DND-41 (cell line): ENCODE data around the gene RHCE.
"Not testable (repeated sequence)": the region's sequence is repeated elsewhere in the genome, so short reads cannot be mapped to it uniquely, and the experiment has no call there.

Source experiments
- ATAC-seq: fragments of 200-7000 bp; cut with Tn5 transposase; 3 replicates; pipeline ENCODE4 v1.9.1; 2021; ENCODE audit warnings: low read depth; ENCODE audit not compliant: insufficient read depth
- DNase-seq: peaks from one replicate; pipeline ENCODE4 v3.0.0-alpha.2; 2020
- H2AFZ ChIP-seq: 2 replicates; pipeline ENCODE4 v1.6.0; 2012; ENCODE audit warnings: low read depth, low read length
- H3K27ac ChIP-seq: 2 replicates; pipeline ENCODE4 v1.5.1; 2012; ENCODE audit warnings: low read length, inconsistent platforms
- H3K27me3 ChIP-seq: fragments of 200-600 bp; sonication (generic); 2 replicates; pipeline ENCODE4 v1.6.0; 2012; ENCODE audit warnings: low read length, mild to moderate bottlenecking, inconsistent platforms; ENCODE audit not compliant: insufficient read depth, poor library complexity
- H3K36me3 ChIP-seq: 2 replicates; pipeline ENCODE4 v1.5.1; 2012; ENCODE audit warnings: low read length, inconsistent platforms; ENCODE audit not compliant: insufficient read depth
- H3K4me1 ChIP-seq: 2 replicates; pipeline ENCODE4 v1.5.1; 2012; ENCODE audit warnings: mild to moderate bottlenecking, low read length; ENCODE audit not compliant: insufficient read depth
- H3K4me2 ChIP-seq: 2 replicates; pipeline ENCODE4 v1.6.0; 2012; ENCODE audit warnings: mild to moderate bottlenecking, moderate library complexity, low read length, inconsistent platforms; ENCODE audit not compliant: insufficient read depth
- H3K4me3 ChIP-seq, 2 experiments: fragments of 200-600 bp in 1 of 2; shearing (Covaris generic) in 1 of 2; 2 replicates each; pipeline ENCODE4 v1.5.1; 2012 to 2016; ENCODE audit warnings: inconsistent platforms in 2 of 2, low read length in 2 of 2, mild to moderate bottlenecking in 2 of 2, low read depth in 1 of 2, moderate library complexity in 1 of 2
- H3K79me2 ChIP-seq: 2 replicates; pipeline ENCODE4 v1.6.0; 2012; ENCODE audit warnings: low read length, inconsistent platforms; ENCODE audit not compliant: insufficient read depth
- H3K9ac ChIP-seq: 2 replicates; pipeline ENCODE4 v1.6.0; 2012; ENCODE audit warnings: low read depth, mild to moderate bottlenecking, inconsistent platforms, low read length, moderate library complexity
- H3K9me3 ChIP-seq: 2 replicates; pipeline ENCODE4 v1.5.1; 2012; ENCODE audit warnings: low read length, moderate library complexity, mild to moderate bottlenecking, inconsistent platforms; ENCODE audit not compliant: insufficient read depth, severe bottlenecking
- H4K20me1 ChIP-seq: 2 replicates; pipeline ENCODE4 v1.6.0; 2012; ENCODE audit warnings: low read length; ENCODE audit not compliant: insufficient read depth
- EZH2 ChIP-seq: IDR thresholded peaks from 3 replicates; pipeline ENCODE4 v1.6.1; 2012; ENCODE audit warnings: borderline replicate concordance, low read depth, mild to moderate bottlenecking, moderate library complexity, low read length, inconsistent platforms; ENCODE audit not compliant: severe bottlenecking
- TF ChIP-seq, protein P1 (sequence below): IDR thresholded peaks from 2 replicates; pipeline ENCODE4 v1.5.1; 2012; ENCODE audit warnings: borderline replicate concordance, low read length, moderate library complexity, mild to moderate bottlenecking; ENCODE audit not compliant: poor library complexity, severe bottlenecking; ENCODE audit errors: extremely low read depth

RHCE gene

DNA sequence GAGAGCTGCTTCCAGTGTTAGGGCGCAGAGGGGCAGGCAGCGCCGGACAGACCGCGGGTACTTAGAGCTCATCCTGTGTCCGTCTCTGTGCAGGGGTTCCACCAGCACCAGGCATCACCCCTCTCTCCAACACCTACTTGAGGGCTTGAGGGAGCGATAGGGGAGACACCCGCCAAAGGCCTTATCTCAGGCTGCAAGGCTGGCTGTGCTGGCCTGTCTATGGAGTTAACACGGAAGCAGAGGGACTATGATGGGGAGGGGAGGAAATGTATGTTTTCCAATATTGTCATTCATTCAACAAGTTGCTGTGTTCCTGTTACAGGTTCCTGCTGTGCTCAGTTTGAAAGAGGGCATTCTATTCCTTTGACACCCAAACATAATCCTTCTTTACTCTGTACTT is at the start of gene RHCE:
Gene RHCE (minus strand): TSS at position 111 of the 400 bp plus-strand sequence. CDS start 39 bp downstream, at position 72.
- not testable (repeated sequence) for H3K27ac ChIP-seq, H3K4me1 ChIP-seq, H3K9ac ChIP-seq, ATAC-seq, H4K20me1 ChIP-seq, H3K79me2 ChIP-seq, H3K9me3 ChIP-seq, H2AFZ ChIP-seq, H3K4me2 ChIP-seq, H3K27me3 ChIP-seq, DNase-seq, H3K4me3 ChIP-seq, H3K36me3 ChIP-seq

DNA sequence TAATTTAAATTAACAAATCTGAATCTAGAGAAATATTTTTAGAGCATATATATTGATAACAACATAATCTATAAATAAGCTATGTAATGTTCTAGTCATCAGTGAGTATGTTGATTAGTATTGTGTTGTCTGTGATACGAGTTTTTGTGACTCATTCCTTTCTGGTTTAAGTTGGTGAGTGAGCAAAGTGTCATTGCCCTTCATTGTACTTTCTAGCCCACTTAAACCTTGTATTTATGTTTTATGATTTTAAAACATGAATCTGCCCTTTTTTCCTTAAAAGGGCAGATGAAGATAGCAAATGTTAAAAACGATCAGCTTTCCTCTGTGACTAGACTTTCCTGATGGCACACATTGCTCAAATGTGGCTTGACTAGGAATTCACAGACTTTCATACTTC is 48.6 kb upstream of the RHCE start:
- Histone ChIP-seq H3K9ac (no peak overlapping the region), H3K27ac (no peak overlapping the region), H3K4me1 (no peaks in the 10 kb centered on the region), H2AFZ (no peak overlapping the region), H3K27me3 (no peaks in the 10 kb centered on the region), H3K79me2 (peaks cover 69% of the 10 kb centered on the region), H4K20me1 (peaks cover 34% of the 10 kb centered on the region), H3K9me3 (no peaks in the 10 kb centered on the region), H3K4me3 (no peak overlapping the region), H3K4me2 (no peak overlapping the region), H3K36me3 (peaks cover 37% of the 10 kb centered on the region; the same call in 1 of the 2 replicates)
- ATAC-seq, result no peak
- TF ChIP-seq, protein P1, sequence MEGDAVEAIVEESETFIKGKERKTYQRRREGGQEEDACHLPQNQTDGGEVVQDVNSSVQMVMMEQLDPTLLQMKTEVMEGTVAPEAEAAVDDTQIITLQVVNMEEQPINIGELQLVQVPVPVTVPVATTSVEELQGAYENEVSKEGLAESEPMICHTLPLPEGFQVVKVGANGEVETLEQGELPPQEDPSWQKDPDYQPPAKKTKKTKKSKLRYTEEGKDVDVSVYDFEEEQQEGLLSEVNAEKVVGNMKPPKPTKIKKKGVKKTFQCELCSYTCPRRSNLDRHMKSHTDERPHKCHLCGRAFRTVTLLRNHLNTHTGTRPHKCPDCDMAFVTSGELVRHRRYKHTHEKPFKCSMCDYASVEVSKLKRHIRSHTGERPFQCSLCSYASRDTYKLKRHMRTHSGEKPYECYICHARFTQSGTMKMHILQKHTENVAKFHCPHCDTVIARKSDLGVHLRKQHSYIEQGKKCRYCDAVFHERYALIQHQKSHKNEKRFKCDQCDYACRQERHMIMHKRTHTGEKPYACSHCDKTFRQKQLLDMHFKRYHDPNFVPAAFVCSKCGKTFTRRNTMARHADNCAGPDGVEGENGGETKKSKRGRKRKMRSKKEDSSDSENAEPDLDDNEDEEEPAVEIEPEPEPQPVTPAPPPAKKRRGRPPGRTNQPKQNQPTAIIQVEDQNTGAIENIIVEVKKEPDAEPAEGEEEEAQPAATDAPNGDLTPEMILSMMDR, result no peak
- no peak for TF ChIP-seq EZH2
- no peak for DNase-seq

DNA sequence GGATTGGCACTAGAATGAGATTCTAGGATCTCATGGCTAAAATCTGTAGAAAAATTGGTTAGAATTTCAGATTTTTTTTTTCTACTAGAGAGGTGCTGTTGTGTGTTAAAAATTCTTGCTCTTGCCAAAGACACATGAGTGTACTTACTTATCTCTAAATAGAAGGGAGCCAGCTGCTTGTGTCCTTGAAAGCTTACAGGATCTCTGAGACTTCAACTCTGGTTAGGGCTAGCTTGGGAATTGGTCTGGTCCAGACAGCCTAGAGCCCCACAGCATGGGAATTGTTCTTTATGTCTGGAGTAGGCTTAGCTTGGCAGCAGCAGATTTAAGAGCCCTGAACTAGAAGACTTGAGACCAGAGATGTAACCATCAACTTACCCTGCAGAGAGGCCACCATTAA is 47.4 kb upstream of the RHCE start:
- Histone ChIP-seq H3K36me3 (peaks cover 34% of the 10 kb centered on the region; the same call in 1 of the 2 replicates), H3K4me1 (no peaks in the 10 kb centered on the region), H3K79me2 (peaks cover 61% of the 10 kb centered on the region), H3K9me3 (no peaks in the 10 kb centered on the region), H3K9ac (no peak overlapping the region), H3K4me2 (no peak overlapping the region), H4K20me1 (peaks cover 29% of the 10 kb centered on the region), H3K4me3 (no peak overlapping the region), H2AFZ (no peak overlapping the region), H3K27ac (no peak overlapping the region), H3K27me3 (no peaks in the 10 kb centered on the region)
- TF ChIP-seq, protein P1, result no peak
- no peak for TF ChIP-seq EZH2
- DNase-seq, result no peak
- no peak for ATAC-seq

DNA sequence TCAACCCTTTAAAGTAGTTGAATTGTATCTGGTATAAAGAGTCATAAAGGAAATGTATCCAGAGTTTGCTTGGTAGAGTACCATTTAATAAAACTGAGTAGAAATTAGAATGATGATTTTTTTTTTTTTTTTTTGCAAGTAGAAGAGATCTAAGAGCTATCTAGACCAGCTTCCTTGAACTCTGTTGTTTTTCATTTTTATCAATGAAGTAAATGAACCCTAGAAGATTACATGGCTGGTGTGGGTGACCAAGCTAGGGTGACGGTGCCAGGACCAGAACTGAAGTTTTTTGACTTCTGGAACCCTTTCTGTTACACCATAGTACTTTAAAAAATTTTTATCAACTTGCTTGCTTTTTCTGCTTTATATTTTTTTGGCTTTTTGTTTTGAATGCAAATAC is 47.0 kb upstream of the RHCE start:
- H3K9me3 ChIP-seq, result no peaks in the 10 kb centered on the region
- H3K4me2 ChIP-seq, result no peak overlapping the region
- H3K4me1 ChIP-seq, result no peaks in the 10 kb centered on the region
- H2AFZ ChIP-seq, result no peak overlapping the region
- H3K4me3 ChIP-seq, result no peak overlapping the region
- peaks cover 28% of the 10 kb centered on the region for H4K20me1 ChIP-seq
- ATAC-seq, result no peak
- H3K79me2 ChIP-seq, result peaks cover 59% of the 10 kb centered on the region
- no peak for DNase-seq
- H3K9ac ChIP-seq, result no peak overlapping the region
- H3K27me3 ChIP-seq, result no peaks in the 10 kb centered on the region
- peaks cover 37% of the 10 kb centered on the region; the same call in 1 of the 2 replicates for H3K36me3 ChIP-seq
- TF ChIP-seq, protein P1, result no peak
- TF ChIP-seq EZH2, result no peak
- H3K27ac ChIP-seq, result no peak overlapping the region
